Measurements from ENCODE around the gene GDF10.

DNA sequence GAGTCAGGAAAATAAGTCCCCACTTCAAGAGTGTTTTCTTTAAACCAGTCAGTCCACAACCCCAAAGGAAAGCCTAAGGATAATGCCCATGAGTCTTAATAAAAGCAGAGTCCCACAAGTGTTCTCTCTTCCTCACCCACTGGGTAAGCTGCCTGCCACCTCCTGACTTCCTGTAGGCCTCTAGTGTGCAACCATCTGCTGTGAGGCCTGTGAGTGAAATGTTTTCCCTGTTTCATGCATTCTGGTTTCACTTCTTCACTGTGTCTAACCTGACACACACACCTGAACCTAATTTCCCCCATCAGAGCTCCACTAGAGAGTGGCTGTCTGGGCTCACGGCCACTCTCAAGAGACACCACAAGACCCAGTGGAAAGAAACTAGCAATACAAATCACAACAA lies 38.9 kb upstream of the GDF10 start:
- TF ChIP-seq, protein P1, sequence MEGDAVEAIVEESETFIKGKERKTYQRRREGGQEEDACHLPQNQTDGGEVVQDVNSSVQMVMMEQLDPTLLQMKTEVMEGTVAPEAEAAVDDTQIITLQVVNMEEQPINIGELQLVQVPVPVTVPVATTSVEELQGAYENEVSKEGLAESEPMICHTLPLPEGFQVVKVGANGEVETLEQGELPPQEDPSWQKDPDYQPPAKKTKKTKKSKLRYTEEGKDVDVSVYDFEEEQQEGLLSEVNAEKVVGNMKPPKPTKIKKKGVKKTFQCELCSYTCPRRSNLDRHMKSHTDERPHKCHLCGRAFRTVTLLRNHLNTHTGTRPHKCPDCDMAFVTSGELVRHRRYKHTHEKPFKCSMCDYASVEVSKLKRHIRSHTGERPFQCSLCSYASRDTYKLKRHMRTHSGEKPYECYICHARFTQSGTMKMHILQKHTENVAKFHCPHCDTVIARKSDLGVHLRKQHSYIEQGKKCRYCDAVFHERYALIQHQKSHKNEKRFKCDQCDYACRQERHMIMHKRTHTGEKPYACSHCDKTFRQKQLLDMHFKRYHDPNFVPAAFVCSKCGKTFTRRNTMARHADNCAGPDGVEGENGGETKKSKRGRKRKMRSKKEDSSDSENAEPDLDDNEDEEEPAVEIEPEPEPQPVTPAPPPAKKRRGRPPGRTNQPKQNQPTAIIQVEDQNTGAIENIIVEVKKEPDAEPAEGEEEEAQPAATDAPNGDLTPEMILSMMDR (IDR thresholded peaks at IDR 0.05) = no peak
- TF ChIP-seq POLR2A (IDR thresholded peaks at IDR 0.05) = no peak
